Stimulated activated CD8-positive, alpha-beta memory T cell treated with anti-CD3 and anti-CD28 coated beads, Interleukin-2, amount 100 ng/mL, for 1 hour (primary cell): ENCODE measurements around the gene UBE2I.

Experiments
- DNase-seq, 2 donors: peaks; one replicate each; pipeline ENCODE4 v3.0.0-alpha.2; 2020; ENCODE audit warnings: low read depth in 2 of 2

Gene UBE2I

DNA sequence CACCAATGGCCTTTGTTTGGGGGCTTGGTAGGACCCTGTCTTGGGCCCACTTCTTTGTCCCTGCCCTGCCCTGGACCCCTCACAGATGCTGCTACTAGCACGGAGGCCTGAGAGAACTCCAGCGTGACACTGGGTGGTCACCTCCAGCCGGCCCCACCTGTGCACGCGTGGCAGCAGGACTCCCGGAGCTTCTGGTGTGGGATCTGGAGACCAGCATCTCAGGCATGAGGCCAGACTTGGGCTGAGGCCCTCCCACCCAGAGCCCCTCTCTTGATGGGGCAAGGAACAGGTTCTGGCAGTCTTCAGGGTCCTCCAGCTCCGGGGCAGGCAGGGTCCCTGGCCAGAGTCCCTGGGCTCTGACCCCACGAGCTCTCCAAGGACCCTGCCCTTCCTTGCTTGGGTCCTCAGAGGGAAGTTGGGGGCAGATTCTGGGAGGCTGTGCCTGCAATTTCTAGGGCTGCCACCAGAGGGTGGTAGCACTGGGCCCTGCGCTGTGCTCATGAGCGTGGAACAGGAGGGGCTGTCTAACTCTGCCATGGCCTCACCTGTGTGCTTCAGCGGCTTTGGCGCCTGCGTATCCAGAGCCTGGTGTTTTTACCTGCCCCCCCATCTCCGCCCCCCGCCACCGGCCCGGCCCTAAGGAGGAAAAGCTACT is 21.0 kb downstream of the UBE2I start:
- no peak for DNase-seq

DNA sequence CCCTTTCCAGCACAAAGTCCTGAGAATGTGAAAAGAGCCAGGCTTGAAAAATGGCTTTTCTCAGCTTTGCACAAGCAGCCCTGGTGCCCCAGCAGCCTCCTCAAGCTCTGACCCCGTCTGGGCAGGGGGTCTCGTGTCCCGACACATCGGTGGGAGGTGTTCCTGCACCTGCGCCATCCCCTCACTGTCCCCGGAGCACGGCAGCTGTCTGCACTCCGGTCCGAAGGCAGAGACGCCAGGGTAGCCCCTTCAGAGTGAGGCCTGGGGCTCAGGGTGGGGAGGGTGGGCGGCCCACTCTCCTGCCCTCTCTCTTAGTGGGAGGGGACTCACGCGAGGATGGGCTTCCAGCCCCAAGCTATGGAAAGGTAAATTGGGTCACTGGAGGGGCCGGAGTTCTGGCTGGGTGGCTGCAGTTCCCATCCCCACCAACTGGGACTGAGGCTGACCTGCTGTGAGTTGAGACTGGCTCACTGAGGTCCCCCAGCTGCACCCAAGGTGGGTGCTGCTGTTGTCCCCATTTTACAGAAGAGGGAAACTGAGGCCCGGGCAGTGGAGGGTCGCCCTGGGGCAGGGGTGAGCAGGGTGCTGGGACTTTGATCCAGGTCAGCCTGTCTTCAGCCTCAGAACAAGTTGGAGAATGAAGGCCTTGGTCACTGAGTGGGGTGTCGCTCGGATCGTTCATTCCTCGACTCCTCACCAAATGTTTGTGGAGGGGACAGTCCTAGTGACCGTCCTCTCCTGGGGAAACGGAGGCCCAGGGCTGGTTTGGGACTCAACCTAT is 21.7 kb downstream of the UBE2I start:
- DNase-seq = no peak

DNA sequence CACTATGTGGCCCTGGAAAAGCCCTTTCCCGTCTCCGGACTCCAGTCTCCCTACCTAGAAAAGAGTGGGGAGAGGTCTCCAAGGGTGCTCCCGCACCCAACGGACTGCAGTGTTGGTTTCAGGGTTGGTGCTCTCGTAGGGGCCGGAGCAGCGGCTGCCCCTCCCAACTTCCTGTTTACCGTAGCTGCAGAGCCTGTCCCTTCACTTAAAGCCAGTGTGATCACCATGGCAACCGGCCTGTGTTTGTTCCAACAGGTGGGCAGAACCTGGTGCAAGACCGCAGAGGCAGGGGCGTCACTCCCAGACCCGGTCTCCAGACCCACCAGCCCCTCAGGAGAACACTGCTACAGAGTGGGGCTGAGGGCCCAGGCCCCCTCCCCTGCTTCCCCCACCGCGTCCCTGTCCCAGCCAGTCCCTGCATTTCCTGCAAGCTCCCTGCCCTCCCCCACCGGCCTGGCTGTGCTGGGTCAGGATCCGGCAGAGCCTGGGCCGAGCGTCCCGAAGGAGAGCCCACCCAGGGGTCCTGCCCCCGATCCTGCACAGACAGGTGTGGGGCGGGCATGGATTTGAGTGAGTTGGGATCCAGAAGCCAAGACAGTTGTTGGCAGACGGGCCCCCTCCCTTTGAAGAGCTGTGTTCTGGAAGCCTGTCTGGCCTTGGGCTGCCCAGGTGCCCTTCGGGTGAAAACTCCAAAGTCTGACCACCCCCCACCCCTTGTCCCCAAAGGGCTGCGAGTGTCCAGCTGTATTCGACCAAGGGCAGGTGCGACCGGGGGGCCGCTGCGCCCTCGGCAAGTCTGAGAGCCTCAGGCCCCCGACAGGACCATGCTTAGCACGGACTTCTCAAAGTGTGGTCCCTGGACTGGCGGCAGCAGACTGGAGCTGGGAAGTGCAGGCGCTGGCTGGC is 22.5 kb downstream of the UBE2I start:
- DNase-seq = peak in 1 of 2 donors; percentile 36

DNA sequence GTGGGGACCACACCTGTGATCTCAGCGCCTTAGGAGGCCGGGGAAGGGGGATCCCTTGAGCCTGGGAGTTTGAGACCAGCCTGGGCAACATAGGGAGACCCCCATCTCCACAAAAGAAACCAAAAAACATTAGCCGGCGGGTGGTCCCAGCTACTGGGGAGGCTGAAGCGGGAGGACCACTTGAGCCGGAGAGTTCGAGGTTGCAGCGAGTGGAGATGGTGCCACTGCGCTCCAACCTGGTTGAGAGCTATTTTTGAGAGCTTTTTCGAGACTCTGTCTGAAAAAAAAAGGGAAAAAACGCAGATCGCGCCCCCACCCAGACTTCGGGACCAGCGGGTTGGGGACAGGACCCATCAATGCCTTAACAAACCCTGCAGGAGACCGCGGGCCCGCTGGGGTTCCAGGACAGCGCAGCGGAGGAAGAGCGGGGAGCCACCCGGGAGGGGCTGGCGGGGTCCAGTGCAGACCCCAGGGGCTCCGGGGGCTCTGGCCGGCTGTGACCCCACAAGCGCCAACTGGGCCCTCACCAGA is 23.2 kb downstream of the UBE2I start:
- no peak for DNase-seq

DNA sequence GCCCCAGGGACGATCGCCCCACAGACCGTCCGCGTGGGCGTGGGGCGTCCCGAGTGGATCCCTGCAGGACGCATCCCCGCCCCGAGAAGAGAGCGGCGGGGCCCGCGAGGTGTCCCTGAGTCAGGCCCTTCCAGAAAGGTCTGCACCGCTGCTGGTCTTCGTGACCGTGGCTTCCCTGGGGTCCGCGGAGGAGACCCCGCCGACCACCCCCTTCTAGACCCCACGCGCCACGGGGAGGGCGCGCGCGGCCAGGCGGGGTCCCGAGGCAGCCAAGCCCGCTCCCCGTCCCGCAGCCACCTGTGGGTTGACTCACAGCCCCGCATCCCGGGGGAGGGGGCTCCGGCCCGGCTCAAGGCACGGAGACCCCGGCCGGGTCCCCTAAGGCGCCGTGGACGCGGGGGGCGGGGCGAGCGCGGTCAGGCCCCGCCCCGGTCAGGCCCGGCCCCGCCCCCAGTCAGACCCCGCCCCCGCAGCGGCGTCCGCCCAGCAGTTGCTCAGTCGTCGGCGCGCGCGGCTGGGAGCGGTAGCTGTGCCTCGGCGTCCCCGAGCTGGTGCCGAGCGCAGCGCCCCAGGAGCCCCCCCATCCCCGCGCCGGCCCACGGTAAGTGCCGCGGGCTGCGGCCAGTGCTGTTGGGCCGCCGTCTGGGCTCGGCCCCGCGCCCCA is 23.8 kb downstream of the UBE2I start, which contains the start of gene BAIAP3:
Gene BAIAP3, plus strand, starts transcription at position 497 of the 664 bp plus-strand sequence. CDS start 4,905 bp downstream, outside the sequence.
- peak in 1 of 2 donors; percentile 33 for DNase-seq

DNA sequence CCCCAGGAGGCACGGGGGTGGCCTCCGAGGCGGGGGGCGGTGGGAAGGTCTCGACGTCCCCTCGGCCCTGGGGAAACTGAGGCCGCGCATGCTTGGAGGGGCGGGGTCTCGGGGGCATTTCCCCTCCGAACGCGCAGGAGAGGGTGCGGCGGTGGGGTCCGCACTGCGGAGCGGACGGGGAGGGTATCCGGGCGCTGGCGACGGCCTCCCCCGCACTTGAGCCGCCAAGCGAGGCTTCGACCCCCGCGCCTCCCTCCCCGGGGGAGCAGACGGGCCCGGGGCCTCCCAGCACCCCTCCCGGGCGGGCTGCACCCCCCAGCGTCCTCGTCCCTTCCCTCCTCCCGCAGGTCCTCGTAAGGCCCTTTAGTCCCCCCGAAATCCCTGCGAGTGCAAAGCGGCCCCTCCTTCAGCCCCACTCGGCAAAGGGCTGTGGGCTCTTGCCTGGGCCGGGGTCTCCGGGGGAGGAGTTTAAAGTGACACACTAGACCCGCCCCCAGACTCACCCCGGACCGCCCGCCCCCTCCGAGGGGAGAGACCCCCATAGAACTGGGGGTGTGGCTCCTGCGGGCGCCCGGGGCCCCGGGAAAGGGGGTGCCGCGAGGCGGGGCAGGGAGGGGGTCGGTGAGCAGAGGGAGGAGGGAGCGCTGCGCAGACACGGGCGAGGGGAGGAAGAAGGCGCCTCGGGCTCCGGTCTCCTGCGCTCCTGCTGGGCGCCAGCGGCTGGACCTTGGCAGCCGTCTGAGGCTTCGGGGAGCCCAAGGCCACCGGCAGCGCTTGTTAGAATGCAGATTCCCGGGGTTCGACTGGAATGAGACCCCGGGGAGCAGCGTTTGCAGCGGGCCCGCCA is 24.6 kb downstream of the UBE2I start:
- no peak for DNase-seq

DNA sequence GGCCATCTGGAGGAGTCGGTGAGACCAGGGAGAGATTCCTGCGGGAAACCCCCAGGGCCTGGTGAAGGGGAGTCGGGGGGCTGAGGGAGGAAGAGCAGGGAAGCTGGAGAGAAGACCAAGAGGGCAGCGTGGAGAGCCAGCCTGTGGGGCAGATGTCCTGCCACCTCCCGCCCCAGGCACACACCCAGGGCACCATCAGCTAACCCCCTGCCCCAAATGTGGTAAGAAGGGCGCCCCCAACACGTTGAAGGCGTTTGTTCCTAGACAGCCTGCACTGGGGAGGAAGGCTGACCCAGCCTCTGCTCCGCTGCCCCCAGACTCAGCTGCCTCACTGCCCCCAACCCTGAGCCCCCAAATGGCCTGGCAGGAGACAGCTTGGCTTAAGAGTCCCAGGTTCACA is 25.3 kb downstream of the UBE2I start:
- no peak for DNase-seq

DNA sequence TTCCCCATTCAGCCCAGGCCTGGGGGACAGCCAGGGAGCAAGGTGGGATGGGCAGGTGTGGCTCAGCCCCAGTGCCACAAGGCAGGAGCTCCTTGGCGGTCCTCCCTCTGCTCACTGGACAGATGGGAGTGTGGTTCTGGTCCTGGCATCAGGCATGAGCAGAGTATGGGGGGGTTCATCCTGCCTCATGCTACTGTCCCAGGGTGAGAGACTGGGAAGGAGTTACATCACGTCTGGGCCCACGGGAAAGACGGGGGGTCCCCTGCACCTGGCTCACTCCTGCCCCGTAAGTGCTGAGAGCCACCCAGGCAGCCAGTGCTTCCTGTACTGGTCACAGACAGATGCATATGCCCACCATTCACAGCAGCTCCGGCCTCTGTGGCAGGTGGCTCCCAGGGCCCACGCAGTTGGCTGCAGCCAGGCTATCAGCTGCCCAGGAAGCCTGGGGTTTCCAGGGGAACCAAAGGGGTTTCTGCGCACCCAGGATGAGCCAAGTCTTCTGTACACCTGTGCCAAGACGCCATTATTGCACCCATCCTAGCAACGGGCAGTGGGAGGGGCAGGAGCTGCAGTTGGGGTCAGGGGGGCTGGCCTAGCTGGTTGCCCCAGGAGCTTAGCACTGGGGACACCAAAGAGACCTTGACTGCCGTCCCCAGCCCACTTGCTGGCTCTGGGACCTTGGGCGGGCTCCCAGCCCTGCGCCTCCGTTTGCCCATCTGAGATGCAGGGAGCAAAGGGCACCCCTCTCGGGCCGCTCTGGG is 26.0 kb downstream of the UBE2I start:
- no peak for DNase-seq

DNA sequence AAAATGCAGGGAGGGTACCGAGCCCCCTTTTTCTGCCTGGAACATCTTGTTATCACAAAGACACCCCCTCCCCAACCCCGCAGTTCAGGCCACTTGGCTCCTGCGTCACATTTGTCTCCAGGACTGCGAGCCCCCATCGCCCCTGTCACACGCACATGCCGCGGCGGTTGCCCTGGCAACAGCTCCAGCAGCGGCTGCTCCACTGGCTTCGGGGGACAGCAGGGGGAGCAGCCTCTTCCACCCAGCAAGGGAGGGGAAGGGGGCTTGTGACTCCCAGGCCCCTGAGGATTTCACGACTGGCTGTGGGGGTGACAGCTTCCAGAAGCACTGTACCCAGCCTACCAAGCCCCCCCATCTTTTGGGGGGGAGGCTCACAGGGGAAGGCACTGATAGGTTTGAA is 26.6 kb downstream of the UBE2I start:
- DNase-seq = no peak

DNA sequence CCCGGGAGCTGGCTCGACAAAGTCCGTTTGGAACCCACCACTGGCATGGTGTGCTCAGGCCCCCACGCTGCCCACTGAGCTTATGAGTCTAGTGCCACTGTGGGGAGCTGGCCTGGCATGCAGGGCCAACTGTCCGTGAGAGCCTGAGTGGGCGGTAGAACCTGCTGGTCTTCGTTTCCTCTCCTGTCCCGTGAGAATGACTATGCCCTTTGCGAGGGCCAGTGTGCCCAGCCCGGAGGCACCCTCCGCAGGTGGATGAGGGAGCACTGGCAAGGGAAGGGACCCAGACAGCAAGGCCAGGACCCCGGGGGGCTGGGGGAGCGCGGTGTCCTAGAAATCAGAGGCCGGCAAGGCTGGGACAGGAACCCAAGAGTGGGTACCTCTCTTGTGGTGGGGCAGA is 27.2 kb downstream of the UBE2I start:
- DNase-seq = no peak

DNA sequence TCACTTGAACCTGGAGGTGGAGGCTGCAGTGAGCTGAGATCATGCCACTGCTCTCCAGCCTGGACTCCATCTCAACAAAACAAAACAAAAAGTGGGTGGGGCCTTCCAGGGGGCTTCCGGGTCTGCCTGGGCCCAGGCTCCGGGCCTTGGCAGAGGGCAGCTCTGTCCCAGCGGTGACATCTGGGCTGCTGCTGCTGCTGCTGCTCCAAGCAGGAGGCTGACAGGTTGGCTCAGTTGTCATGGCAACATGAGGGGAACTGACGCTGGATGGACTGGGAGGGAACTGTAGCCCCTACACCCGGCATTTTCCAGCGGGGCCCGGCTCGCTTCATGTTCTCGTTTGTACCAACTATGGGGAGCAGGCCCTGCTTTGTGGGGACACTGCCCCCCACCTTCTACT is 28.1 kb downstream of the UBE2I start:
- no peak for DNase-seq

DNA sequence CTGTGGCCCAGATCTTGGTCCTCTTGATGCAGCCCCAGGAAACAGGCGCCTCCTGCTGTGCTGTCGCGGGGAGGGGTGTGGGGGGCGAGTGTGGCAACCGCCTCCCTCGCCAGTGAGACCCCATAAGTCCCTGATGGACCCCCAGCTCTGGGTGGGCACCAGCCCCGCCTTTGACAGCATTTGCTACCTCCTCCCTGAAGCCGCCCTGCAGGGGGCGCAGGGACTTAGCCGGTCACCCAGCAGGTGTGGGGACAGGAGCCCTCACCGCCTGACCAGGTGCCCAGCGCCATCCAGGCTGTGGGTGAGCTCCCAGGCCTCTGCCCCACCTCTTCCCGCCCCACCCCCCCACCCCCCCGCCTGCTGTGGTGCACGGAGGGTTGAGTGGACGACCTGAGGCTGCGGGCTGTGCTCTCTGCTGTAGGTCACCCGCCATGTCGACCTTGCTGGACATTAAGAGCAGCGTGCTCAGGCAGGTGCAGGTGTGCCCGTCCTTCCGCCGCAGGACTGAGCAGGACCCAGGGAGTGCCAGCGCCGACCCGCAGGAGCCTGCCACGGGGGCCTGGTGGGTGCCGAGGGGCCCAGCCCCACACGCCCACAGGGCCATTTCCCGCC is 28.8 kb downstream of the UBE2I start:
- DNase-seq = no peak

DNA sequence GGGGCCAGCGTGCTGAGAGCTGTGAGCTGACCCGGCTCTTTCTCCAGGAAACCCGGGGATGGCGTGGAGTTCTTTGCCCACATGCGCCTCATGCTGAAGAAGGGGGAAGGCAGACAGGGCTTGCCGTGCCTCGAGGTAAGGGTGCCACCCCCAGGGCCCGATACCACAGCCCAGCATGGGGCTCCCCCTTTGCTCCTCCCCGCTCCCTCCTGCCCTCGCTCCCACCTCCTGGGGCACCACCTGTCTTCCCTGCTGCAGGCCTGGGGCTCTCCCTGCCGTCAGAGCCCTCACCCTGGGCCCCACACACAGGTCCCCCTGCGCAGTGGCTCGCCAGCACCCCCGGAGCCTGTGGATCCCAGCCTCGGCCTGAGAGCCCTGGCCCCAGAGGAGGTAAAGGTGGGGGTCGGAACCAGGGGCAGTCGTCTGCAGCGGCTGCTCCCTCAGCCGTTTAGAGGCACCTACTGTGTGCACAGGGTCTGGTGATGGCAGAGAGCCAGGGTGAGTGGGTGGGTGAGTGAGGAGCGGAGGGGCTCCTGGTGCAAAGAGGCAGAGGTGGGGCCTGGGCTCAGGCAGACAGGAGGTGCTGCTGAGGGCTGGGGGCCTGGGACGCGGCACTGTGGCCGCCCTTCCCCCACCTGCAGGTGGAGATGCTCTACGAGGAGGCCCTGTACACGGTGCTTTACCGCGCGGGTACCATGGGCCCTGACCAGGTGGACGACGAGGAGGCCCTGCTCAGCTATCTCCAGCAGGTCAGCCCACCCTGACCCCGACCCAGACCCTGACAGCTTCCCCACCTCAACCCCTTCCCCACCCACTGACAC is 29.6 kb downstream of the UBE2I start:
- DNase-seq = no peak

DNA sequence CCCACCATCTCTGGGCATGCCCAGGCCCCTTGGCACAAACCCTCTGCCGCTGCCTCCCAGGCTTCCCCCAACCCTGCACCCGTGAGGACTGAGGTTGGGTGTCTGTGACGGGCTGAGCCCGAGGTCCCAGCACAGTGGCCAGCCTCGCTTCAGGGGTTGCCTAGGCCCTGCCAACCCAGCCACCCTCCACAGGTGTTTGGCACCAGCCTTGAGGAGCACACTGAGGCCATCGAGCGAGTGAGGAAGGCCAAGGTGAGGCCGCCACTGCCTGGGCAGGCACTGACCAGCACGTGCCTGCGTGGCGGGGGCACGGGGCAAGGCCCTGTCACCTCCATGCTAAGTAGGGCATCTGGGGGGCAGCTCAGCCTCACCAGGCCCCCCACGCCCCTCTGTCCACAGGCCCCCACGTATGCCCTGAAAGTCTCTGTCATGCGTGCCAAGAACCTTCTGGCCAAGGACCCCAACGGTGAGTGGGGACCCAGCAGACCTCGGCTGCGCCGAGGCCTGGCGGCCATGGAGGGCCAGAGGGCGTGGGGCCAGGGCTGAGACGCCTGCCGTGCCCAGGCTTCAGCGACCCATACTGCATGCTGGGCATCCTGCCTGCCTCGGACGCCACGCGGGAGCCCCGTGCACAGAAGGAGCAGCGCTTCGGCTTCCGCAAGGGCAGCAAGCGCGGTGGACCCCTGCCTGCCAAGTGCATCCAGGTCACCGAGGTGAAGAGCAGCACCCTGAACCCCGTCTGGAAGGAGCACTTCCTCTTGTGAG is 31.5 kb downstream of the UBE2I start:
- DNase-seq = no peak

DNA sequence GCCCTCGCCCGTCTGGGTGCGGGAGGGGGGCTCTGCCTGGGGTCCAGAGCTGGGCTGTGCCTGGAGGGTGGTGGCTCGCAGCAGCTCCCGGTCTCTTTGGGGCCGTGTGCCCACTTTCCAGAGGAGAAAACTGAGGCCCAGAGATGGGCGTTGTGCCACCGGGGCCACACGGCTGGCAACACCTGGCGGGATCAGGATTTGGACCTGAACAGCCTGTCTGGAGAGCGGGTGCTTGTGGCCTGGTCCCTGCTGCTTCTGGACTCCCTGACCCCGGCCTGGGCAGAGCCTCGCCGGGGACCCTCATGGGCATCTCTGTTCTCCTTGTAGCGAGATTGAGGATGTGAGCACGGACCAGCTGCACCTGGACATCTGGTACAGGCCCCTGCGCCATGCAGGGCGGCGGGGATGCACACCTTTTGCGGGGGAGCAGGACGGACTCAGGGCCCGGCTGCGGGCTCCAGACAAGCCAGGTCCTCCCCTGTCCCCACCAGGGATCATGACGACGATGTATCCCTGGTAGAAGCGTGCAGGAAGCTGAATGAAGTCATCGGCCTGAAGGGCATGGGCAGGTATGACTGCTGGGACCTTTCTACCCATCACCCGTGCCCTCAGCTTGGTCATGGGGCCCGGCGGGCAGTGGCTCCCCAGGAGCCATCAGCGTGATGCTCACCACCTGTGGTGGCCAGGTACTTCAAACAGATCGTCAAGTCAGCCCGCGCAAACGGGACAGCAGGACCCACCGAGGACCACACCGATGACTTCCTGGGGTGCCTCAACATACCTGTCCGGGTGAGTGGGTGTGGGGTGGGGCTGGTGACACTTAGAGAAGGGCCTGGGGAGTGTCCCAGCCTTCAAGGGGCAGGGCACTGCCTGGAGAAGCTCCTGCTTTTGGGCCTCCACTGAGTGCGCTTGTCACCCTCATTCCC is 32.3 kb downstream of the UBE2I start:
- no peak for DNase-seq
